HUES48 (cell line): ENCODE data around the gene FARP2.
"Not testable (repeated sequence)": the region's sequence is repeated elsewhere in the genome, so short reads cannot be mapped to it uniquely, and the experiment has no call there.

ENCODE experiments used
- H3K27ac ChIP-seq: one replicate; pipeline ENCODE4 v1.7.0; 2013; ENCODE audit warnings: low read depth, low read length, inconsistent platforms
- H3K27me3 ChIP-seq: 2 replicates; pipeline ENCODE4 v1.6.1; 2013; ENCODE audit warnings: mild to moderate bottlenecking, low read length; ENCODE audit not compliant: control insufficient read depth, insufficient read depth
- H3K36me3 ChIP-seq: 2 replicates; pipeline ENCODE4 v1.6.1; 2013; ENCODE audit warnings: low read length; ENCODE audit not compliant: control insufficient read depth, insufficient read depth
- H3K4me1 ChIP-seq: 2 replicates; pipeline ENCODE4 v1.6.1; 2013; ENCODE audit warnings: mild to moderate bottlenecking, low read length; ENCODE audit not compliant: control insufficient read depth, insufficient read depth
- H3K4me3 ChIP-seq: 2 replicates; pipeline ENCODE4 v1.5.1; 2013; ENCODE audit warnings: mild to moderate bottlenecking, low read depth, low read length
- H3K9ac ChIP-seq: 2 replicates; pipeline ENCODE4 v1.6.1; 2013; ENCODE audit warnings: mild to moderate bottlenecking, low read depth, low read length, moderate library complexity
- H3K9me3 ChIP-seq: 2 replicates; pipeline ENCODE4 v1.6.1; 2013; ENCODE audit warnings: low read length; ENCODE audit not compliant: control insufficient read depth, insufficient read depth

Gene FARP2

DNA sequence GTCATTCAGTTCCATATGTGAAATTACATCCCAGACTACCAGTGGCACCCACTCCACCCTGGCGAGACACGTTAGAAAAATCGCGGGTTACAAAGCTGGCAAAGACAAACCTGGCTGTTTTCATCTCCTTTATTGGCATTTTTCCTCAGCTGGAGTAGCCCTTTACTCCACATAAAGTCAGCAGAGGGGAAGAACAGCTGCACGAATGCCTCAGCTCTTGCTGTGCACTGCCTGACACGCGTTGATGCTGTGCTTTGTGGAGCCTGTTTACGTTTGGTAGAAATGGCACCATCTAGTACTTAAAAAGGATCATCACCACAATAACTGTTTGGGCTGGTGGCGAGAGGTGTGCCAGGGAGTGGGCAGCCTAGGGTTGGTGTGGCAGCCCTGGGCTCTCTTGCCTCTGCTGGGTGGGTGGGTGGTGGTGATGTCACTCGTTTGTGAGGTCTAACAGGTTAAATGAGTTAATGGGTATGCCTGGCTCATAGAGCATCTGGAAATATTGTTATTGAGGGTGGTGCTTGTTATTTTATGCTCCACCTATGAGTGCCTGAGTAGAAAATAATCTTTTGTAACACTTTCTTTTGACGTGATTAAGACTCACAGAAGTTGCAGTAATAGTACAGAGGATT, 16.4 kb downstream of the FARP2 start:
- no peak overlapping the region for H3K4me3 ChIP-seq
- H3K27ac ChIP-seq: no peak overlapping the region
- no peaks in the 10 kb centered on the region for H3K27me3 ChIP-seq
- H3K9me3 ChIP-seq: no peaks in the 10 kb centered on the region
- no peak overlapping the region for H3K9ac ChIP-seq
- peaks cover 10% of the 10 kb centered on the region for H3K4me1 ChIP-seq
- peaks cover 16% of the 10 kb centered on the region for H3K36me3 ChIP-seq

DNA sequence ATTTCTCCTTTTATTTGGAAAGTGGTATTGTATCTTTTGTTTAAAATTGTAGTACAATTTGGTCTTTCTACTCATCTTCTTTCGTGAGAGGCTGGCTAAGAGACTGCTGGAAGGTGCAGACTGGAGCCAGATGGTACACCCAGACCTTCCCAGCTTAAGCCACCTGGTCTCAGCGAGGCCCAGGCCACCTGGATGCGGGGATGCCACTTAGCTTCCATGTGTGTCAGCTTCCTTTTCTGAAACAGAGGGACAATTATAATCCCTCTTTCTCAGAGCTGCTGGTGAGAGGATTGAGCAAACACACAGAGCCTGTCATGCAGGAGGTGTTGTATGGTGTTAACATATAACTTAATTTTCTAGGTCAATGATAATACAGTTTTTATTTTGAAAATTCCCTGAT, 17.4 kb downstream of the FARP2 start:
- Histone ChIP-seq H3K4me1 (0 out of 2 replicates have a peak, but pooled peaks cover under 1% of the 10 kb centered on the region), H3K36me3 (peaks cover 16% of the 10 kb centered on the region), H3K27me3 (no peaks in the 10 kb centered on the region), H3K9me3 (no peaks in the 10 kb centered on the region), H3K27ac (no peak overlapping the region), H3K9ac (no peak overlapping the region), H3K4me3 (no peak overlapping the region)

GRCh38 chr2:241373906-241374305, 17.8 kb downstream of the FARP2 start:
- not testable (repeated sequence) for H3K9me3 ChIP-seq, H3K4me3 ChIP-seq, H3K27me3 ChIP-seq, H3K9ac ChIP-seq, H3K27ac ChIP-seq, H3K4me1 ChIP-seq
- peaks cover 16% of the 10 kb centered on the region for H3K36me3 ChIP-seq

GRCh38 chr2:241375300-241375699, 19.2 kb downstream of the FARP2 start:
- Histone ChIP-seq H3K9me3 (no peaks in the 10 kb centered on the region), H3K4me3 (no peak overlapping the region), H3K36me3 (peaks cover 16% of the 10 kb centered on the region), H3K27ac (no peak overlapping the region), H3K4me1 (no peaks in the 10 kb centered on the region), H3K27me3 (no peaks in the 10 kb centered on the region), H3K9ac (no peak overlapping the region)

DNA sequence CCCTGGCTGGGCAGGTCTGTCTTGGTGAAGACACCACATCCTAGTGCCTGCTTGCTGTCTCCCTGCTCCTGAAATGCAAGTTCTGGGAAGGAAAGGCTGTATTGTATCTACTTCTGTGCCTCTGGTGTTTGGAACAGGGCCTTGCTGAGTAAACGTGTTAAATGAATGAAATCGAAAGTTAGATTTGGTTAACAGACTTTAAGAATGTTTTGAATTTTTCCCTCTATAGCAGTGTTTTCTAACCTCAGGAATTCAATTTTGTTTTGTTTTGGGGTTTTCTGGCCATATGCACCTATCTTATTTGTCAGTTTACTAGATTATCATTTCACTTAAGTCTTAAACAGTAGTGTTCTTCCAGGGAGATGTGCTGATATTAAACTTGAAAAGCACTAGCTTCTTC, 20.7 kb downstream of the FARP2 start:
- Histone ChIP-seq H3K4me1 (no peaks in the 10 kb centered on the region), H3K36me3 (peaks cover 18% of the 10 kb centered on the region), H3K9ac (no peak overlapping the region), H3K4me3 (no peak overlapping the region), H3K9me3 (no peaks in the 10 kb centered on the region), H3K27ac (no peak overlapping the region), H3K27me3 (no peaks in the 10 kb centered on the region)

DNA sequence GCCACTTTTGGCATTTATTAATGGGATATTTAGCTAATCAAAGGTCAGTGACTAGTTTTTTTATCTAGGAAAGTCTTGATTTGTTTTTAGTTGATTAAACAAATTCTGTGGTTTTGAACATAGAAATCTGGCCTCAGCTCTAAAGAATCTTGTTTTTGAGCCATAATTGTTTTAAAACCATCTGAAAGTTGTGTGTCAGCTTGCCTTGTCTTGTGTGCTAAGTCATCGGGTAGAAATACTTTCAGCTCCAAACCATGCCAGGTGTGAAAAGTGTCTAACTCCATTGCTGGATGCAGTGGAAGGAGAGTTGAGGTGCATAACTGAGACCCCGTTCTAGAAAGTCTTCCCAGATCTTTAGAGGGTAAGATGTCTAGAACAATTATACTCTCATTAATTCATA, 22.7 kb downstream of the FARP2 start:
- Histone ChIP-seq H3K27me3 (no peaks in the 10 kb centered on the region), H3K9ac (no peak overlapping the region), H3K27ac (no peak overlapping the region), H3K4me3 (no peak overlapping the region), H3K4me1 (no peaks in the 10 kb centered on the region), H3K36me3 (peaks cover 26% of the 10 kb centered on the region), H3K9me3 (no peaks in the 10 kb centered on the region)

DNA sequence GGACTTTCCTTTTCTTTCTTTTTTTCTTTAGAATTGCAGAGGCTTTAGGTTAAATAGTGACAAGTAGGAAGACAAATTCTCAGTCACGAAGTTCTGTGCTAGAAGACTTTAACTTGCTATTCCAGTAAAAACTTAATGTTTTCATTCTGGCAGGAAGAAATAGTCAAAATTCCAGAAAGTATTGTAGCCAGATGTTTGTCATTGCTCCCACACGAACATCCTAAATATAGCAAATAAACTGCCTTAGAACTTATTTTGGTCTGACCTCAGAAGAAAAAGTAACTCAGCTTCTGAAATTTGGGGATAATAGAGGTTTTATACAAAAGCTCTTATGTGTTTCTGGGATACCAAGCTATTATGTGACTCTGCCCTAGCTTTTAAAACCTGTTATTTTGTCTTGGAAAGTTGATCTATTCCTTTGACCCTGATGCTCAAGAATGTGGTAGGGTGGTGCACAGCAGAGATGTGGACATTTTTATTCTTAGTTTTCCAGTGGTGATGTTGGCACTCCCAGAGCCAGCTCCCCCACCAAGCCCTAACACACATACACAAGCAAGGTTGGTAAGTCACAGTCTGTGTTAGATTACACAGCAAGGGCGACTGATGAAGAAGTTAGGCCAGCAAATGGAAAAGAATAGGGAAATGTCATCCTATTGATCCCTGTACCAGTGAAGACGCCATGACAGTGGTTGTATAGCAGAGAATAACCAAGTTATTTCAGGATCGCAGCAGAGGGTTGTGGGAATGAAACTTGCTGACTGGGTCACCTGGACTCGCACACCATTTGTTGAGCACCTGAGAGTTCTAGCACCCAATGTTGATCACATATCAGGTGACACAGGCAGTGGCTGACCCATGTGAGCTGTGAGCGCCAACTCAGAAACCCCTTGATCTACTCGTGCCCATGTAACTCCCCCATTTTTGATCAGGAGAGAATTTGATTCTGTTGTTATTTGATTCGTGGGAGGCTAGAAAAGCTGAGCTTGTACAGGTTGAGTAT, 23.7 kb downstream of the FARP2 start:
- Histone ChIP-seq H3K36me3 (peaks cover 16% of the 10 kb centered on the region), H3K27me3 (no peaks in the 10 kb centered on the region), H3K27ac (no peak overlapping the region), H3K4me3 (no peak overlapping the region), H3K9me3 (no peaks in the 10 kb centered on the region), H3K9ac (no peak overlapping the region), H3K4me1 (no peaks in the 10 kb centered on the region)

GRCh38 chr2:241381872-241382271, 25.8 kb downstream of the FARP2 start:
- Histone ChIP-seq H3K4me3 (no peak overlapping the region), H3K27me3 (no peaks in the 10 kb centered on the region), H3K4me1 (no peaks in the 10 kb centered on the region), H3K36me3 (peaks cover 16% of the 10 kb centered on the region), H3K9ac (no peak overlapping the region), H3K27ac (no peak overlapping the region), H3K9me3 (no peaks in the 10 kb centered on the region)

DNA sequence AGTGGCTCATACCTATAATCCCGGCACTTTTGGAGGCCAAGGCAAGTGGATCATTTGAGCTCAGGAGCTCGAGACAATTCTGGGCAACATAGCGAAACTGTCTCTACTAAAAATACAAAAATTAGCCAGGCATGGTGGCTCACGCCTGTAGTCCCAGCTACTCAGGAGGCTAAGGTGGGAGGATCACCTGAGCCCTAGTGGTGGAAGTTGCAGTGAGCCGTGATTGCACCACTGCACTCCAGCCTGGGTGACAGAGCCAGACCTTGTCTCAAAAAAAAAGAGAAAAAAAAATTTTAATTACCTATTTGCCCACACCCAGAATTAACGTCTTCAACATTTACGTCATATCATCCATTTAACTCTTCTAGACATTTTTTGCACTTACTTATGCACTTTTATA, 29.4 kb downstream of the FARP2 start:
- H3K9me3 ChIP-seq, H3K4me3 ChIP-seq, H3K27me3 ChIP-seq: not testable (repeated sequence)

GRCh38 chr2:241386519-241386918, 30.4 kb downstream of the FARP2 start:
- Histone ChIP-seq H3K27ac (no peak overlapping the region), H3K4me1 (no peaks in the 10 kb centered on the region), H3K36me3 (peaks cover 16% of the 10 kb centered on the region), H3K9me3 (no peaks in the 10 kb centered on the region), H3K27me3 (no peaks in the 10 kb centered on the region), H3K4me3 (no peak overlapping the region), H3K9ac (no peak overlapping the region)

More for the DNA sequence above, 29.4 kb downstream of the FARP2 start:
- not testable (repeated sequence) for H3K4me1 ChIP-seq, H3K9ac ChIP-seq, H3K27ac ChIP-seq
- H3K36me3 ChIP-seq: peaks cover 16% of the 10 kb centered on the region

GRCh38 chr2:241389697-241390096, 33.6 kb downstream of the FARP2 start:
- H3K27ac ChIP-seq: no peak overlapping the region
- no peaks in the 10 kb centered on the region for H3K4me1 ChIP-seq
- no peaks in the 10 kb centered on the region for H3K27me3 ChIP-seq
- no peaks in the 10 kb centered on the region for H3K9me3 ChIP-seq
- no peak overlapping the region for H3K9ac ChIP-seq
- no peaks in the 10 kb centered on the region for H3K36me3 ChIP-seq
- H3K4me3 ChIP-seq: no peak overlapping the region
